ENCODE data around the gene NFIC.

Gene NFIC

DNA sequence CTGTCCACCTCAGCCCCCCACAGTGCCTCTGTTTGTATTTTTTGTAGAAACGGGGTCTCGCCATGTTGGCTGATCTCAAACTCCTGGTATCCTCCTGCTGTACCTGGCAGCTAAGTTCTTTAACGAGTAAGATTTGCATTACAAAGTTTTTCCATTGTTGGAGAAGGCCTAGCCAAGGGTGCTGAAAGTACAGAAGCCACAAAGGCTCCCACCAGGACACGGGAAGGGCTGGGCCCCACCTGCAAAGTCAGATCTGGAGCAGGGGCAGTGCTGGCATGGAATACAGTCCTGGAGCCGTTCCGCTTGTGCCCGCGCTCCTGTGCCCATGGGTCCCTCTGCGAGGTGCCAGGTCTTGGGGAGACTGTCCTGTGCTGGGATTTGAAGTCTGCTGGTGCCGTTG, 151.9 kb downstream of the NFIC start:
- TF ChIP-seq EZH2 (IDR thresholded peaks at IDR 0.05) (no peak), FOXP2 (optimal IDR thresholded peaks at IDR 0.05; ENCODE audit: control extremely low read depth, extremely low read length, insufficient read depth) (no peak), POLR2AphosphoS5 (IDR thresholded peaks at IDR 0.05; ENCODE audit: borderline replicate concordance, low read depth, low read length) (no peak)
- Histone ChIP-seq H3K36me3 (ENCODE audit: insufficient read depth, low read length) (no peaks in the 10 kb centered on the region; the same call in 1 of the 2 replicates), H3K4me3 (no peak overlapping the region), H3K9me3 (ENCODE audit: low read depth, low read length) (no peaks in the 10 kb centered on the region), H3K9ac (ENCODE audit: insufficient read length) (no peak overlapping the region), H3K27ac (no peak overlapping the region)
- DNase-seq (ENCODE audit: low read depth, low spot score): no peak

DNA sequence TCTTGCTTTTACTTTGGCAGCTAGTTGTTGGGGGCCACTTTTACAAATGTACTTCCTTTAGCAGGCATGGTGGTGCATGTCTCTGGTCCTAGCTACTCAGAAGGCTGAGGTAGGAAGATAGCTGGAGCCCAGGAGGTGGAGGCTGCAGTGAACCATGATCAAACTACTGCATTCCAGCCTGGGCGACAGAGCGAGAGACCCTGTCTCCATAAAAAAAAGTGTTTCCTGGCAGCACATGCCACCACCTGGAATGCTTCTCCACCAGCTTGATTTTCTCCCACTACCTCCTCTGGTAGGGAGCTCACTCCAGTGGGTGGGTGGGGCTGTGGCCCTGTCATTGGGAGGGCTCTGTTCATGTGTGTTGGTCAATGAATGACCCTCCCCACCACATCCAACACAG, 152.3 kb downstream of the NFIC start:
- no peak overlapping the region for H3K4me3 ChIP-seq
- H3K27ac ChIP-seq: no peak overlapping the region
- H3K36me3 ChIP-seq (ENCODE audit: insufficient read depth, low read length): no peaks in the 10 kb centered on the region; the same call in 1 of the 2 replicates
- no peaks in the 10 kb centered on the region for H3K9me3 ChIP-seq (ENCODE audit: low read depth, low read length)
- H3K9ac ChIP-seq (ENCODE audit: insufficient read length): no peak overlapping the region
- TF ChIP-seq POLR2AphosphoS5 (IDR thresholded peaks at IDR 0.05; ENCODE audit: borderline replicate concordance, low read depth, low read length) (no peak), FOXP2 (optimal IDR thresholded peaks at IDR 0.05; ENCODE audit: control extremely low read depth, extremely low read length, insufficient read depth) (no peak), EZH2 (IDR thresholded peaks at IDR 0.05) (no peak)
- DNase-seq (ENCODE audit: low read depth, low spot score): no peak

All from SK-N-MC (cell line).